Nephron progenitor cell (in vitro differentiated cells): ENCODE measurements around the gene MIAT.

Experiments
- DNase-seq: peaks from one replicate; pipeline ENCODE4 v3.0.0; 2021
- H3K27ac Mint-ChIP-seq: 2 replicates; pipeline ENCODE4 v1.8.0; 2021; ENCODE audit warnings: mild to moderate bottlenecking, moderate library complexity, mixed read lengths
- H3K27me3 Mint-ChIP-seq: 2 replicates; pipeline ENCODE4 v1.8.0; 2021; ENCODE audit warnings: mild to moderate bottlenecking, low read depth, mixed read lengths; ENCODE audit not compliant: poor library complexity
- H3K36me3 Mint-ChIP-seq: 2 replicates; pipeline ENCODE4 v1.8.0; 2021; ENCODE audit warnings: low read depth, mixed read lengths
- H3K4me1 Mint-ChIP-seq: 2 replicates; pipeline ENCODE4 v1.8.0; 2021; ENCODE audit warnings: mixed read lengths
- H3K4me3 Mint-ChIP-seq: 2 replicates; pipeline ENCODE4 v1.8.0; 2021; ENCODE audit warnings: mild to moderate bottlenecking, moderate library complexity, mixed read lengths
- H3K9me3 Mint-ChIP-seq: 2 replicates; pipeline ENCODE4 v1.8.0; 2021; ENCODE audit warnings: mild to moderate bottlenecking, moderate library complexity, mixed read lengths
- TF ChIP-seq, protein P1 (sequence below): fragments of 200-600 bp; sonication (generic); IDR thresholded peaks from 2 replicates; pipeline ENCODE4 v1.5.0; 2021; ENCODE audit warnings: antibody characterized with exemption

MIAT gene

DNA sequence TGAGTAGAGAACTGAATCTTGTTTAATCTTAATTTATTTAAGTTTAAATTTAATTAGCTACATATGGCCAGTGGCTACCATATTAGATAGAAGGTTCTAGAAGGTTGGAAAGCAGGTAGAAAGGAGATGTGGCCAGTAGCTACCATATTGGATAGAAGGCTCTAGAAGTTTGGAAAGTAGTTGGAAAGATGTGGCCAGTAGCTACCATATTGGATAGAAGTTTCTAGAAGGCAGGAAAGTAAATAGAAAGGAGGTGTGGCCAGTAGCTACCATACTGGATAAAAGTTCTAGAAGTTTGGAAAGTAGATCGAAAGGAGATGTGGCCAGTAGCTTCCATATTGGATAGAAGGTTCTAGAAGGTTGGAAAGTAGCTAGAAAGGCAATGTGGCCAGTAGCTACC is 33.4 kb upstream of the MIAT start:
- Mint-ChIP-seq H3K27me3 (peaks cover 13% of the 10 kb centered on the region), H3K36me3 (no peaks in the 10 kb centered on the region), H3K4me1 (no peaks in the 10 kb centered on the region), H3K4me3 (no peak overlapping the region), H3K9me3 (no peaks in the 10 kb centered on the region), H3K27ac (no peak overlapping the region)
- TF ChIP-seq, protein P1, sequence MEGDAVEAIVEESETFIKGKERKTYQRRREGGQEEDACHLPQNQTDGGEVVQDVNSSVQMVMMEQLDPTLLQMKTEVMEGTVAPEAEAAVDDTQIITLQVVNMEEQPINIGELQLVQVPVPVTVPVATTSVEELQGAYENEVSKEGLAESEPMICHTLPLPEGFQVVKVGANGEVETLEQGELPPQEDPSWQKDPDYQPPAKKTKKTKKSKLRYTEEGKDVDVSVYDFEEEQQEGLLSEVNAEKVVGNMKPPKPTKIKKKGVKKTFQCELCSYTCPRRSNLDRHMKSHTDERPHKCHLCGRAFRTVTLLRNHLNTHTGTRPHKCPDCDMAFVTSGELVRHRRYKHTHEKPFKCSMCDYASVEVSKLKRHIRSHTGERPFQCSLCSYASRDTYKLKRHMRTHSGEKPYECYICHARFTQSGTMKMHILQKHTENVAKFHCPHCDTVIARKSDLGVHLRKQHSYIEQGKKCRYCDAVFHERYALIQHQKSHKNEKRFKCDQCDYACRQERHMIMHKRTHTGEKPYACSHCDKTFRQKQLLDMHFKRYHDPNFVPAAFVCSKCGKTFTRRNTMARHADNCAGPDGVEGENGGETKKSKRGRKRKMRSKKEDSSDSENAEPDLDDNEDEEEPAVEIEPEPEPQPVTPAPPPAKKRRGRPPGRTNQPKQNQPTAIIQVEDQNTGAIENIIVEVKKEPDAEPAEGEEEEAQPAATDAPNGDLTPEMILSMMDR, result no peak
- no peak for DNase-seq

DNA sequence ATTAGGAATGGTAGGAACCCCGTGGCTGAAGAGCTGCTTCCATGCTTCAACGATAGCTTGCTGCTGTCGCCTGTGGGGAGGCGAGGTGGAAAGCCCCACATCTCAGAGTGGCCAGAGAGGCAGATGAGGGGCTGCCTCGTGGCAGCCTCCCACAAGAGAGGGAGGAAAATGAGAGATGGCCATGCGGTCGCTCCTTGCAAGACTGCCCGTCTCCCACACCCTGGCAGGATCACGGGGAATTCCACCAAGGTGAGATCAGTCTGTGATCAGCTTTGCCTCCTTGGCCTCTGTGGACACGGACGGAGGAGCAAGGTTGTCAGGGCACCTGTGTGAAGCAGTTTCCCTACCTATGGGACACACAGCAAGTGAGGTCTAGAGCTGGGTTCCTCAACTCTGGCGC is 32.6 kb upstream of the MIAT start:
- H3K4me1 Mint-ChIP-seq, result no peaks in the 10 kb centered on the region
- peaks cover 15% of the 10 kb centered on the region for H3K27me3 Mint-ChIP-seq
- no peak for DNase-seq
- TF ChIP-seq, protein P1, result no peak
- H3K9me3 Mint-ChIP-seq, result no peaks in the 10 kb centered on the region
- no peak overlapping the region for H3K4me3 Mint-ChIP-seq
- no peak overlapping the region for H3K27ac Mint-ChIP-seq
- H3K36me3 Mint-ChIP-seq, result no peaks in the 10 kb centered on the region

DNA sequence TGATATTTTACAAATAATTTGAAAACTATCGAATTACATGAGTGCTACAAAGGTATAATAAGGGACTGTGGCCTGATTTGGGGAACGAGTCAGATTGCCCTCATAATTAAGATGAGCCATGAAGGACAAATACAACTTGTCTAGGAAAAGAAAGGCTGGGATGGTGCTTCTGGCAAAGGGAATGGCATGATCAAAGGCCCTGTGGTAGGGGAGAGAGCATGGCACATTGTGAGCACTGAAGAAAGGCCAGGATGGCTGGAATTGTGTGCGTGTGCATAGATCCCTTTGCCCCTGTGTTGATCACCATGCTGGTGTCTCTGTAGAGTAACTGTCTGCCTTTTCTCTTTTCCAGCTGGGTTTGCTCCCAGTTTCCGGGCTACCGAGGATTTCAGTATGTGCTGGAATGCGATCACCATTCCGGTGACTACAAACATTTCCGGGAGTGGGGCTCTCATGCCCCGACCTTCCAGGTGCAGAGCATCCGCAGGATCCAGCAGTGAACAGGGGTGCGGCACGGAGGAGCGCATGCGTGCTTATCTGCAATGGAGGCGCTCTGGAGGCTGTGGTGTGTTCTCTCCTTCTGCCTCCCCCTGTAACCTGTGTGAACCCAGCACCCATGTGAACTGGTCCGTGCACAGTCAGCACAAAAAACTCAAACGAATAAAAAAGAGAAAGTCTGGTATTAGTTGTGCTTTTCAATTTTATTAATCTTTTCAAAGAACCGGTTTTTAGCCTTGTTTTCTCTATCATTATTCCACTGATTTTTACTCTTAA is 27.2 kb upstream of the MIAT start:
- H3K27ac Mint-ChIP-seq, result no peak overlapping the region
- peaks cover 8% of the 10 kb centered on the region for H3K9me3 Mint-ChIP-seq
- peaks cover 15% of the 10 kb centered on the region for H3K4me1 Mint-ChIP-seq
- no peaks in the 10 kb centered on the region for H3K36me3 Mint-ChIP-seq
- H3K27me3 Mint-ChIP-seq, result peaks cover 12% of the 10 kb centered on the region
- TF ChIP-seq, protein P1, result no peak
- DNase-seq, result no peak
- H3K4me3 Mint-ChIP-seq, result no peak overlapping the region

DNA sequence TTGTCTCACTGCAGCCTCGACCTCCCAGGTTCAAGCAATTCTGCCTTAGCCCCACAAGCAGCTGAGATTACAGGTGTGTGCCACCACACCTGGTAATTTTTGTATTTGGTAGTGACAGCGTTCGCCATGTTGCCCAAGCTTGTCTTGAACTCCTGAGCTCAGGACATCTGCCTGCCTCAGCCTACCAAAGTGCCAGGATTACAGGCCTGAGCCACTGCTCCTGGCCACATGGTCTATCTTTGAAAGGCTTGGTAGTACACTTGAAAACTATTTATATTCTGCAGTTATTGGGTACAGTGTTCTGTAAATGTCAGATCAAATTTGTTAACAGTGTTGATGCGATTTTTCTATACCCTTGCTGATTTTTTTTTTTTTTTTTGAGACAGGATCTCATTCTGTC is 26.1 kb upstream of the MIAT start:
- peaks cover 8% of the 10 kb centered on the region for H3K9me3 Mint-ChIP-seq
- H3K4me1 Mint-ChIP-seq, result peaks cover 15% of the 10 kb centered on the region
- DNase-seq, result no peak
- H3K4me3 Mint-ChIP-seq, result no peak overlapping the region
- H3K36me3 Mint-ChIP-seq, result no peaks in the 10 kb centered on the region
- TF ChIP-seq, protein P1, result no peak
- H3K27ac Mint-ChIP-seq, result no peak overlapping the region
- H3K27me3 Mint-ChIP-seq, result peaks cover 14% of the 10 kb centered on the region

DNA sequence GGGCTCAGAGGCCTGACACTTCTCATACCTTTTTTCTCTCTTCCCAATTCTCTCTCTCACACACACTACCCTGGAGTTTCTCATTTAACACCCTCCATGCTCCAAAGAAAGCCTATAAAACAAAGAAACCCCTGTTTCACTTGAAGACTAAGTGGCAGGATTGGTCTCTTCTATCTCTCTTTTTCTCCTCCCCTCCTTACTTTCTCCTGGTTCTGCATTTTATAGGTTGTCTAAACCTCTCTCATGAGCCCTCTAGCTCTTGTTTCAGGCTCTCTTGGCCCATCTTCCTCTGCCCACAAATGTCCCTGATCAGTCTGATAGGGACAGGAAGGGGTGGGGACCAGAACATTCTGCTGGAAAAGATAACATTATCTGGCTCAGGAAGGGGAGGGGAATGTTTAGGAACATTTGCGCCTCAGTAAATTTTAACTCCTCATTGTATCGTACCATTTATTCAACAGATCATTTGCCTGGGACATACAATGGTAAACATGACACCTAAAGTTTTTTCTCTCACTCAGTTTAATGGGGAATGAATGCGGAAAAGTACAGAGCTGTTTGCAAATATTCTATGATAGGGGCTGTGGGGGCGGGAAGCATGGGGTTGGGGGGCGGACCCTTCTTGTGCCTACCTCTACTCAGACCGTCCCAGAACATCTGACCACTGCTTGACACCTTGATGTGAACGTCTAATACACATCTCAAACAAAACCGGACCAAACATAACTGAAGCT is 24.8 kb upstream of the MIAT start:
- Mint-ChIP-seq H3K4me1 (peaks cover 15% of the 10 kb centered on the region), H3K9me3 (peaks cover 8% of the 10 kb centered on the region), H3K27ac (peak overlapping the region; percentile 4), H3K27me3 (peaks cover 14% of the 10 kb centered on the region), H3K4me3 (no peak overlapping the region), H3K36me3 (no peaks in the 10 kb centered on the region)
- no peak for DNase-seq
- TF ChIP-seq, protein P1, result no peak

DNA sequence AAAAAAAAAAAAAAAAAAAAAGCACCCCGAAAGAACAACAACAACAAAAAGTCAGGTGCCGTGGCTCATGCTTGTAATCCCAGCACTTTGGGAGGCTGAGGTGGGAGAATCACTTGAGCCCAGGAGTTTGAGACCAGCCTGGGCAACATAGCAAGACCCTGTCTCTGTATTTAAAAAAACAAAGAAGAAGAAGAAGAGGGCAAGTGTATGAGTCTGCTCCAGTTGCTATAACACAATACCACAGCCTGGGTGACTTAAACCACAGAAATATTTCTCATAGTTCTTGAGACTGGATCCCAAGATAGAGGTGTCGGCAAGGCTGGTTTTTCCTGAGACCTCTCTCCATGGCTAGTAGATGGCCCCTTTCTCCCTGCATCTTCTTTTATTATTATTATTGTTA is 23.2 kb upstream of the MIAT start:
- peaks cover 8% of the 10 kb centered on the region for H3K9me3 Mint-ChIP-seq
- no peaks in the 10 kb centered on the region for H3K36me3 Mint-ChIP-seq
- no peak overlapping the region for H3K4me3 Mint-ChIP-seq
- H3K4me1 Mint-ChIP-seq, result peaks cover 20% of the 10 kb centered on the region
- DNase-seq, result no peak
- H3K27me3 Mint-ChIP-seq, result peaks cover 7% of the 10 kb centered on the region
- TF ChIP-seq, protein P1, result no peak
- no peak overlapping the region for H3K27ac Mint-ChIP-seq
